Measurements from ENCODE around the gene P2RY8. TPM values are rescaled to one million over a fixed set of nuclear protein-coding genes. Genes with fewer than 3 reads are reported as not detected.

The P2RY8 gene
- total RNA-seq, 4 donors from 2014 or later: 0.55 to 6.0 (median 3.0) TPM; not detected in 1

- in situ Hi-C loops (cut with MboI; ENCODE audit: low pct_ligation_motif_present in 1 of 4, low pct_unique_long_range_greater_than_20kb in 1 of 4, low sequenced_read_pairs in 3 of 4) (no loop called here), intact Hi-C loops (cut with DNase I; ENCODE audit: low total_unique reads) (no loop called here)
- no peak for DNase-seq
- TF ChIP-seq POLR2A (IDR thresholded peaks at IDR 0.05) (no peak), EP300 (IDR thresholded peaks at IDR 0.05; ENCODE audit: low read depth) (no peak), POLR2AphosphoS5 (IDR thresholded peaks at IDR 0.05) (no peak), CTCF (IDR thresholded peaks at IDR 0.05) (no peak)
- Histone ChIP-seq H3K36me3 (no peaks in the 10 kb centered on the region), H3K4me3 (no peak overlapping the region), H3K9me3 (no peaks in the 10 kb centered on the region), H3K27ac (no peak overlapping the region), H3K4me1 (no peaks in the 10 kb centered on the region), H3K27me3 (no peaks in the 10 kb centered on the region)
- 82% methylated on average over 3 of the region's 3 CpGs; no CpG with 5 or more reads in 1 of the 2 donors for WGBS, 2 donors (ENCODE audit: low coverage in 1 of 2)
Observed at GRCh38 chrX:1488141-1488540, 48.8 kb downstream of the P2RY8 start.

GRCh38 chrX:1487401-1487800, 49.6 kb downstream of the P2RY8 start:
- no peaks in the 10 kb centered on the region for H3K27me3 ChIP-seq
- no peaks in the 10 kb centered on the region for H3K36me3 ChIP-seq
- intact Hi-C loops (cut with DNase I; ENCODE audit: low total_unique reads): no loop called here
- no peaks in the 10 kb centered on the region for H3K4me1 ChIP-seq
- no peak for DNase-seq
- in situ Hi-C loops (cut with MboI; ENCODE audit: low pct_ligation_motif_present in 1 of 4, low pct_unique_long_range_greater_than_20kb in 1 of 4, low sequenced_read_pairs in 3 of 4): no loop called here
- 82 to 92% methylated on average over 2 to 5 of the region's 5 CpGs for WGBS, 2 donors (ENCODE audit: low coverage in 1 of 2)
- no peak overlapping the region for H3K4me3 ChIP-seq
- no peak overlapping the region for H3K27ac ChIP-seq
- TF ChIP-seq EP300 (IDR thresholded peaks at IDR 0.05; ENCODE audit: low read depth) (no peak), POLR2A (IDR thresholded peaks at IDR 0.05) (no peak), POLR2AphosphoS5 (IDR thresholded peaks at IDR 0.05) (no peak), CTCF (IDR thresholded peaks at IDR 0.05) (no peak)
- H3K9me3 ChIP-seq: no peaks in the 10 kb centered on the region

GRCh38 chrX:1486749-1487361, 50.1 kb downstream of the P2RY8 start:
- Histone ChIP-seq H3K4me1 (peaks cover 0 to 3% (median 0%) of the 10 kb centered on the region in 4 donors), H3K27me3 (no peaks in the 10 kb centered on the region), H3K36me3 (no peaks in the 10 kb centered on the region), H3K4me3 (no peak overlapping the region), H3K27ac (no peak overlapping the region), H3K9me3 (no peaks in the 10 kb centered on the region)
- 80 to 82% methylated on average over 1 to 18 of the region's 18 CpGs for WGBS, 2 donors (ENCODE audit: low coverage in 1 of 2)
- no peak for DNase-seq
- in situ Hi-C loops (cut with MboI; ENCODE audit: low pct_ligation_motif_present in 1 of 4, low pct_unique_long_range_greater_than_20kb in 1 of 4, low sequenced_read_pairs in 3 of 4) (no loop called here), intact Hi-C loops (cut with DNase I; ENCODE audit: low total_unique reads) (no loop called here)
- TF ChIP-seq EP300 (IDR thresholded peaks at IDR 0.05; ENCODE audit: low read depth): no peak
- TF ChIP-seq POLR2AphosphoS5 (IDR thresholded peaks at IDR 0.05): no peak
- TF ChIP-seq CTCF (IDR thresholded peaks at IDR 0.05): no peak
- TF ChIP-seq POLR2A (IDR thresholded peaks at IDR 0.05): no peak

GRCh38 chrX:1486177-1486576, 50.8 kb downstream of the P2RY8 start:
- Histone ChIP-seq H3K9me3 (no peaks in the 10 kb centered on the region), H3K27ac (no peak overlapping the region)
- DNase-seq: no peak

More at GRCh38 chrX:1486177-1486576, 50.8 kb downstream of the P2RY8 start:
- Histone ChIP-seq H3K36me3 (no peaks in the 10 kb centered on the region), H3K4me1 (peaks cover 0 to 7% (median 0%) of the 10 kb centered on the region in 4 donors), H3K4me3 (no peak overlapping the region), H3K27me3 (no peaks in the 10 kb centered on the region)
- TF ChIP-seq POLR2A (IDR thresholded peaks at IDR 0.05) (no peak), CTCF (IDR thresholded peaks at IDR 0.05) (no peak), POLR2AphosphoS5 (IDR thresholded peaks at IDR 0.05) (no peak), EP300 (IDR thresholded peaks at IDR 0.05; ENCODE audit: low read depth) (no peak)
- intact Hi-C loops (cut with DNase I; ENCODE audit: low total_unique reads) (no loop called here), in situ Hi-C loops (cut with MboI; ENCODE audit: low pct_ligation_motif_present in 1 of 4, low pct_unique_long_range_greater_than_20kb in 1 of 4, low sequenced_read_pairs in 3 of 4) (no loop called here)
- 75 to 92% methylated on average over 1 to 5 of the region's 5 CpGs for WGBS, 2 donors (ENCODE audit: low coverage in 1 of 2)
